Liver (tissue), 9 donors: ENCODE data around the gene C14orf119. TPM values are rescaled to one million over a fixed set of nuclear protein-coding genes. Genes with fewer than 3 reads are reported as not detected.

Experiments used
- DNase-seq: peaks from one replicate; pipeline ENCODE4 v3.0.0-alpha.2; 2017; ENCODE audit warnings: low spot score
- H3K27ac ChIP-seq, 2 donors: one replicate each; pipeline ENCODE4 v1.7.0; 2013; ENCODE audit warnings: inconsistent platforms in 2 of 2, low read length in 2 of 2, control low read depth in 1 of 2, low read depth in 1 of 2, mild to moderate bottlenecking in 1 of 2
- H3K27me3 ChIP-seq, 4 donors: one replicate each; pipeline versions ENCODE4 v1.6.1 to v1.7.0; 2013; ENCODE audit warnings: low read length in 3 of 4, inconsistent platforms in 1 of 4, mild to moderate bottlenecking in 1 of 4, moderate library complexity in 1 of 4; ENCODE audit not compliant: control insufficient read depth in 4 of 4, insufficient read depth in 4 of 4
- H3K36me3 ChIP-seq, 4 donors: one replicate each; pipeline versions ENCODE4 v1.6.1 to v1.7.0; 2013; ENCODE audit warnings: low read length in 3 of 4, mild to moderate bottlenecking in 3 of 4, low read depth in 1 of 4, moderate library complexity in 1 of 4; ENCODE audit not compliant: control insufficient read depth in 4 of 4, insufficient read depth in 3 of 4
- H3K4me1 ChIP-seq, 4 donors: one replicate each; pipeline versions ENCODE4 v1.6.1 to v1.7.0; 2013; ENCODE audit warnings: low read length in 3 of 4, mild to moderate bottlenecking in 3 of 4, moderate library complexity in 1 of 4; ENCODE audit not compliant: control insufficient read depth in 4 of 4, insufficient read depth in 4 of 4
- H3K4me3 ChIP-seq, 3 donors: one replicate each; pipeline versions ENCODE4 v1.6.1 to v1.7.0; 2013; ENCODE audit warnings: low read length in 3 of 3, control low read depth in 1 of 3, low read depth in 1 of 3, mild to moderate bottlenecking in 1 of 3
- H3K9ac ChIP-seq, 2 donors: one replicate each; pipeline ENCODE4 v1.7.0; 2013; ENCODE audit warnings: low read length in 2 of 2, mild to moderate bottlenecking in 2 of 2, moderate library complexity in 2 of 2, control low read depth in 1 of 2, low read depth in 1 of 2
- H3K9me3 ChIP-seq, 4 donors: one replicate each; pipeline versions ENCODE4 v1.6.1 to v1.7.0; 2013; ENCODE audit warnings: low read length in 3 of 4; ENCODE audit not compliant: control insufficient read depth in 4 of 4
- ATF3 ChIP-seq: IDR thresholded peaks from 2 replicates; pipeline ENCODE4 v1.6.1; 2016; ENCODE audit warnings: antibody characterized with exemption
- CTCF ChIP-seq: fragments of 150-350 bp; IDR thresholded peaks from 2 replicates; pipeline ENCODE4 v1.5.1; 2017; ENCODE audit warnings: improper control_type of control experiment, low read depth, low read length; ENCODE audit not compliant: missing input control
- EGR1 ChIP-seq, 2 donors: IDR thresholded peaks; 2 replicates each; pipeline ENCODE4 v1.6.1; 2016 to 2018; ENCODE audit warnings: antibody characterized with exemption in 2 of 2, low read depth in 2 of 2
- FOXA1 ChIP-seq: IDR thresholded peaks from 2 replicates; pipeline ENCODE4 v1.6.1; 2016; ENCODE audit warnings: antibody characterized with exemption
- FOXA2 ChIP-seq: IDR thresholded peaks from 2 replicates; pipeline ENCODE4 v1.6.1; 2016; ENCODE audit warnings: antibody characterized with exemption
- HNF4G ChIP-seq: IDR thresholded peaks from 2 replicates; pipeline ENCODE4 v1.6.1; 2016; ENCODE audit warnings: antibody characterized with exemption
- JUND ChIP-seq, 2 donors: IDR thresholded peaks; 2 replicates each; pipeline ENCODE4 v1.6.1; 2016; ENCODE audit warnings: antibody characterized with exemption in 2 of 2
- MAX ChIP-seq: IDR thresholded peaks from 2 replicates; pipeline ENCODE4 v1.6.1; 2016; ENCODE audit warnings: antibody characterized with exemption
- NR2F2 ChIP-seq: IDR thresholded peaks from 2 replicates; pipeline ENCODE4 v1.6.1; 2016; ENCODE audit warnings: antibody characterized with exemption
- RAD21 ChIP-seq, 2 donors: IDR thresholded peaks; 2 replicates each; pipeline ENCODE4 v1.6.1; 2016; ENCODE audit warnings: antibody characterized with exemption in 2 of 2, mild to moderate bottlenecking in 2 of 2
- REST ChIP-seq: IDR thresholded peaks from 2 replicates; pipeline ENCODE4 v1.6.1; 2016; ENCODE audit warnings: antibody characterized with exemption, mild to moderate bottlenecking
- RXRA ChIP-seq, 2 donors: IDR thresholded peaks; 2 replicates each; pipeline ENCODE4 v1.6.1; 2017 to 2018; ENCODE audit warnings: antibody characterized with exemption in 2 of 2, mild to moderate bottlenecking in 1 of 2
- SP1 ChIP-seq: IDR thresholded peaks from 2 replicates; pipeline ENCODE4 v1.6.1; 2018; ENCODE audit warnings: antibody characterized with exemption, mild to moderate bottlenecking
- TAF1 ChIP-seq: conservative IDR thresholded peaks from 2 replicates; pipeline ENCODE4 v1.6.1; 2016; ENCODE audit warnings: antibody characterized with exemption, mild to moderate bottlenecking
- WGBS: extraction: QIAGEN DNeasy Blood & Tissue Kit; methylation state at CpG from one replicate; pipeline ENCODE4 v1.1.7; 2013; 5-methylcytosine and 5-hydroxymethylcytosine counted together
- polyA plus RNA-seq, 2 donors: library from polyadenylated mRNA; stranded (reverse) in 1 of 2; unstranded in 1 of 2; fragments of 200-250 nt in 1 of 2; fragments of >200 nt in 1 of 2; fragmentation: Nextera tagmentation in 1 of 2; extraction: Ambion mirVana in 1 of 2; gene quantifications; one replicate each; pipeline versions ENCODE4 v1.2.1 to v1.2.3, GENCODE V29; 2013 to 2015
- total RNA-seq, 2 donors: library from RNA; depleted of rRNA; stranded (reverse); fragments of >200 nt; gene quantifications; one replicate each; pipeline ENCODE4 v1.2.3, GENCODE V29; 2014
- TF ChIP-seq, protein P1 (sequence below): IDR thresholded peaks from 2 replicates; pipeline ENCODE4 v1.6.1; 2016; ENCODE audit warnings: antibody characterized with exemption
- donor health status: healthy.
- donor health status: healthy.
- donor health status: healthy.
- donor health status: healthy.
- donor health status: healthy.

C14orf119 gene
- total and polyA plus RNA-seq, 4 donors: 9.0 to 27.1 (median 17.7) TPM

DNA sequence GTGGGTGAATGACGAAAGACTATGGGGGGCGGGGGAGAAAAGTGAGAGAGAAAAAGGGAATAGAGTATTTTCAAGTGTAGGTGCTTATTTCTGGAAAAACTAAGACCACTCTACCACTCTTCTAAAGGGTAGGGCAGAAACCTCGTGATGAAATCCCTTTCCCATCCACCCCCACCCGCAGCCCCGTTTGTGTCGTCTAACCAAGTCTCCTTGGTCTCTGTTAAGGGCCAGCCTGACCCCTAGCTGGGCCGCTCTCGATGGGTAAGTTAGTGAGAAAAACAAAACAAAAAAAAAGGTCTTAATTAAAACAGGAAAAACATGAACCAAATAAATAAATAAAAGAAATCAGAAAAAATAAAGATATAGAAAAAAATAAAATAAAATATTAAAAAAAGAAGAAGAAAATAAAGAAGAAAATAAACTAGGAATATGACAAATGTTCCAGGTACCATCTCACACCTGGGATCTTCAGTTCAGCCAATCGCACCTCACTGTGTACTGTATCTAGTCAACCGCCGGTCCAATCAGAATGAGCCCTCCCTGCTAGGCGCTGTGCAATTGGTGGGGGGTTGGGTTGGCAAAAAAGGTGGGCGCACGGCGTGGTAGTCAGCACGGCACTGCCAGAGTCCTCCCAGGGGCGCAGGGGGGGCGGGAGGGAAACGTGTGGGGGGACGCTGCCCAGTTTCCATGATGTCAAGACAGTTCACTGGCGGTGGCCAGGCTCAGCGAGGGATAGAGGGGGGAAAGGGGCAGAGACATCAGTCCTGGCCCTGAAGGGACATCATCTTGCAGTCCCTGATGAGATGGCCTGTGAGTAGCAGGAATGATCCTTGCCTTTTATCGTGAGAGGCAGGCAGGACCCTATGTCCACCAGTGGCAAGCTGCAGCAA lies 28.2 kb upstream of the C14orf119 start:
- 92% methylated on average over 23 of the region's 23 CpGs for WGBS
- no peaks in the 10 kb centered on the region for H3K9me3 ChIP-seq
- no peak overlapping the region for H3K9ac ChIP-seq
- peaks cover 2 to 25% (median 15%) of the 10 kb centered on the region in 4 donors for H3K4me1 ChIP-seq
- H3K36me3 ChIP-seq: peaks cover 14 to 53% (median 44%) of the 10 kb centered on the region in 4 donors
- TF ChIP-seq SP1 (no peak), RXRA (IDR thresholded peaks at IDR 0.05) (no peak), FOXA2 (no peak), FOXA1 (no peak), HNF4G (no peak), EGR1 (IDR thresholded peaks at IDR 0.05; ENCODE audit: low read depth in 2 of 2) (no peak), REST (no peak), JUND (IDR thresholded peaks at IDR 0.05) (no peak), ATF3 (no peak), TAF1 (no peak), CTCF (no peak), RAD21 (IDR thresholded peaks at IDR 0.05) (no peak), NR2F2 (no peak), MAX (no peak)
- TF ChIP-seq, protein P1, sequence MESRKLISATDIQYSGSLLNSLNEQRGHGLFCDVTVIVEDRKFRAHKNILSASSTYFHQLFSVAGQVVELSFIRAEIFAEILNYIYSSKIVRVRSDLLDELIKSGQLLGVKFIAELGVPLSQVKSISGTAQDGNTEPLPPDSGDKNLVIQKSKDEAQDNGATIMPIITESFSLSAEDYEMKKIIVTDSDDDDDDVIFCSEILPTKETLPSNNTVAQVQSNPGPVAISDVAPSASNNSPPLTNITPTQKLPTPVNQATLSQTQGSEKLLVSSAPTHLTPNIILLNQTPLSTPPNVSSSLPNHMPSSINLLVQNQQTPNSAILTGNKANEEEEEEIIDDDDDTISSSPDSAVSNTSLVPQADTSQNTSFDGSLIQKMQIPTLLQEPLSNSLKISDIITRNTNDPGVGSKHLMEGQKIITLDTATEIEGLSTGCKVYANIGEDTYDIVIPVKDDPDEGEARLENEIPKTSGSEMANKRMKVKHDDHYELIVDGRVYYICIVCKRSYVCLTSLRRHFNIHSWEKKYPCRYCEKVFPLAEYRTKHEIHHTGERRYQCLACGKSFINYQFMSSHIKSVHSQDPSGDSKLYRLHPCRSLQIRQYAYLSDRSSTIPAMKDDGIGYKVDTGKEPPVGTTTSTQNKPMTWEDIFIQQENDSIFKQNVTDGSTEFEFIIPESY: no peak
- no peaks in the 10 kb centered on the region for H3K27me3 ChIP-seq
- no peak overlapping the region for H3K4me3 ChIP-seq
- no peak for DNase-seq
- no peak overlapping the region for H3K27ac ChIP-seq
